Gastroesophageal sphincter (tissue), 3 donors: ENCODE results near the gene TGFA.

ENCODE experiments used
- CTCF ChIP-seq, 4 experiments: fragments of 200-600 bp in 2 of 4; fragments of 450-650 bp in 2 of 4; sonication (generic) in 1 of 4; IDR thresholded peaks; one replicate each; pipeline ENCODE4 v1.5.1; 2017 to 2019; ENCODE audit warnings: antibody characterized with exemption in 4 of 4, mild to moderate bottlenecking in 2 of 4, moderate library complexity in 2 of 4
- POLR2A ChIP-seq, 2 donors: fragments of 450-650 bp; IDR thresholded peaks; one replicate each; pipeline ENCODE4 v1.6.1; 2017; ENCODE audit warnings: antibody characterized with exemption in 2 of 2, mild to moderate bottlenecking in 2 of 2, moderate library complexity in 1 of 2
- POLR2AphosphoS5 ChIP-seq: sonication (generic); formaldehyde crosslinking; IDR thresholded peaks from one replicate; pipeline ENCODE4 v1.6.1; 2017; ENCODE audit warnings: antibody characterized with exemption

GRCh38 chr2:70425682-70426301 is 127.8 kb downstream of the TGFA start:
- TF ChIP-seq CTCF (IDR thresholded peaks at IDR 0.05) (no peak), POLR2AphosphoS5 (no peak), POLR2A (IDR thresholded peaks at IDR 0.05) (no peak)
